T47D (cell line): Measurements from ENCODE around the gene UIMC1.

ENCODE experiments used
- DNase-seq, 2 experiments: peaks; one replicate each; pipeline versions ENCODE4 v3.0.0 to v3.0.0-alpha.2; 2011 to 2012; ENCODE audit warnings: low read depth in 1 of 2, low spot score in 1 of 2
- JUND ChIP-seq: IDR thresholded peaks from 2 replicates; pipeline ENCODE4 v1.6.1; 2012; ENCODE audit warnings: low read depth
- in situ Hi-C: cut with HindIII; loops from 2 replicates; pipeline ENCODE4 v1.10.0; 2016; ENCODE audit warnings: low sequenced_read_pairs, low pct_unique_long_range_greater_than_20kb

UIMC1 gene

DNA sequence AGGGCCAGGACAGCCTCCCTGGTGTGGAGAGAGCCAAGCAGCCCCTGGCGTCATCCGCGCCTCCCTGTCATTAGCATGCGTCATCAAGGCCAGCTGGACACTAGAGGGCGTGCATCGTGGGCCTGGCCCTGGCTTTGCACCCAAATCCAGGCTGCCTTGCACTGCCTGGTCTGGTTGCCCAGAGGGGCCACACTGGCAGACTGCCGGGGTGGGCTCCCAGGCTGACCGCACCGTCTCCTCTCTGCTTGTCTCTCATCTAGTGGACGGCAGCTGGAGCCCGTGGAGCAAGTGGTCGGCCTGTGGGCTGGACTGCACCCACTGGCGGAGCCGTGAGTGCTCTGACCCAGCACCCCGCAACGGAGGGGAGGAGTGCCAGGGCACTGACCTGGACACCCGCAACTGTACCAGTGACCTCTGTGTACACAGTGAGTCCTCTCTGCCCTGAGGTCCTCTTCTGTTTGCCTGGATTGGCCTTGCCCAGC is 136.4 kb downstream of the UIMC1 start:
- DNase-seq: peak; percentile 54 to 65
- no peak for TF ChIP-seq JUND
- in situ Hi-C loops: no loop called here

DNA sequence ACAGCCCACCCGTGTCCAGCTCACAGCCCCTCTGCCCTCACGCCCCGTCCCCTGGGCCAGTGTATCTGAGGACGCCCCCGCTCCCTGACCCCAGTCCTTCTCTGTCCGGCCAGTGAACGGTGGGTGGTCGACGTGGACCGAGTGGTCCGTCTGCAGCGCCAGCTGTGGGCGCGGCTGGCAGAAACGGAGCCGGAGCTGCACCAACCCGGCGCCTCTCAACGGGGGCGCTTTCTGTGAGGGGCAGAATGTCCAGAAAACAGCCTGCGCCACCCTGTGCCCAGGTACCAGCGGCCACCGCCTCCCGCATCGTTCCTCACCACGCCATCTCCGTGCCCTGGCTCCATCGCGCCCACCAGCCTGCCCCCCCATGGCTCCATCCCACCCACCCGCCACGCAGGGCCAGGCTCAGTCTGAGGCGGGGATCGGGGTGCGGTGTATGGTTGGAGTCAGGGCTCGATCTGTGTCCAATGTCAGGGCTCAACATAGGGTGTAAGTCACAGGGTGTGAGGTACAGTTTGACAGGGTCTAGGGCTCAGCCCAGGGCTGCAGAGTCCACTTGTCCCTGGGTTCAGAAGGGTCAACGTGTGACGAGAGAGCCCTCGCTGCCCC is 137.0 kb downstream of the UIMC1 start:
- in situ Hi-C loops: no loop called here
- no peak for TF ChIP-seq JUND
- no peak for DNase-seq

DNA sequence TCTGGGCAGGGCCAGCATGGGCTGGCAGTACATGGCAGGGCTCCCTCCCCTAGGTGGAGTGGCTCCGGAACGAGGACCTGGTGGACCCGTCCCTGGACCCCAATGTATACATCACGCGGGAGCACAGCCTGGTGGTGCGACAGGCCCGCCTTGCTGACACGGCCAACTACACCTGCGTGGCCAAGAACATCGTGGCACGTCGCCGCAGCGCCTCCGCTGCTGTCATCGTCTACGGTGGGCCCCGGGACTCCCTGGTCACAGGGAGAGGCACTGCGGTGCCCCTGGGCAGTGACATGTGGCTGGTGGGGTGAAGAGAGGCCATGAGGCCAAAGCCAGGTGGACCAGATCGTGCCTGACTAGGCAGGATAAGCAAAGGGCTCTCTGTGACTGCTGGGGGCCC is 137.8 kb downstream of the UIMC1 start:
- DNase-seq: no peak
- in situ Hi-C loops: no loop called here
- no peak for TF ChIP-seq JUND

DNA sequence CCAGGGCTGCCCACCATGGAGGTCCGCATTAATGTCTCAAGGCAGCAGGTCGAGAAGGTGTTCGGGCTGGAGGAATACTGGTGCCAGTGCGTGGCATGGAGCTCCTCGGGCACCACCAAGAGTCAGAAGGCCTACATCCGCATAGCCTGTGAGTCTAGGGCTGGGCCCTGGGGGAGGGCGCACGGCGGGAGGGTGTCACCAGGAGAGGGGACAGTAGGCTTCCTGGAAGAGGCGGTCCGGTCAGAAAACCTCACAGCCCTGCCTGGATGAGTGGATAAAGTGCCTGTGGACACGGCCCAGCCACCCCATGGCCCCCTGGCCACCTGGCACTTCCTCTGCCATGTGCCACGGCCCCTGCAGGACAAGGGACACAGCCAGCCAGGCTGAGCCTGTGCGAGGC is 138.5 kb downstream of the UIMC1 start:
- TF ChIP-seq JUND: no peak
- in situ Hi-C loops: no loop called here
- DNase-seq: no peak

DNA sequence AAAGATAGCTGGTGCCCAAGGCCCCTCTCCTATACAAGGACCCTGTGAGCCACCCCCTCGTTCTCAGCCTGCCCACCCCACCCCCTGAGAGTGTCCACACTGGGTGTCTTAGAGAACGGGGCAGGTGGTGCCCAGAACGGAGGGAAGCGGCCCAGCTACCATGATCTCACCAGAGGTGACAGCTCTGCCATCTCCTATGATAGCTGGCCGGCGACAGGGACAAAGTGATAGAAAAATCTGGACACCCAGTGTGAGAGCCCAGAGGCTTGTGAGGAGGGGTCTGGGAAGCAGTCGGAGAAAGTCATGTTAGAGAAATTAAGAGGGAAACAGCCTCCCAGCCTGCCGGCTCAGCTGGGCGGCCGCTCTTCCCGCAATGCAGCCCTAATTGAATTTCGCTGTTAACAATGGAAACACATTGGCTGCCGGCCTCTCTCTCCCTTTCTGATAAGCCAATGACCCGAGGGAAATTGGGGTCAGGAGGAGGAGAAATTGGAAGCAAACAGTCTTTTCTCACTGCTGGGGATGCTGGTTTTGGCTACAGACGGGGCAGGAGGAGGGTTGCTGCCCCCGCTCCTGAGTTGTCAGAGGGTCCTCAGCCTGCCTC is 139.8 kb downstream of the UIMC1 start:
- TF ChIP-seq JUND: no peak
- in situ Hi-C loops: no loop called here
- DNase-seq: no peak

DNA sequence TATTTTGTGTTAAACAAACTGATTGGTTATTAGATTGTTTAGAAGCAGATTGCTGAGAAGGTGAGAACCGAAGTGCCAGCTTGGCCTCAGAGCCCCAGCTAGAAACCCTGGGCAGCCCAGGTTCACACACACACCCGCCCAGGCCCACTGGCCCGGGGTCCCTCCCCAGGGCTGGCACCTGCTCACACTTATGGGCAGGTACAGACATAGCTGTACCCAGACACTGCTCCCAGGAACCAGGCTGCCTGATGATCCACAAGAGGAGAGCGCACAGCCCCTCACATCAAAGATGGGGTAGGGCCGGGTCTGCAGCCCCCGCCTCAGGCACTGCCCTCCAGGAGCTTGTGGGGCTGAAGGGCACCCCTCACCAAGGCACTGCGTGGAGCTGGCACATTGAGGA is 140.6 kb downstream of the UIMC1 start:
- no peak for DNase-seq
- no peak for TF ChIP-seq JUND
- in situ Hi-C loops: no loop called here

DNA sequence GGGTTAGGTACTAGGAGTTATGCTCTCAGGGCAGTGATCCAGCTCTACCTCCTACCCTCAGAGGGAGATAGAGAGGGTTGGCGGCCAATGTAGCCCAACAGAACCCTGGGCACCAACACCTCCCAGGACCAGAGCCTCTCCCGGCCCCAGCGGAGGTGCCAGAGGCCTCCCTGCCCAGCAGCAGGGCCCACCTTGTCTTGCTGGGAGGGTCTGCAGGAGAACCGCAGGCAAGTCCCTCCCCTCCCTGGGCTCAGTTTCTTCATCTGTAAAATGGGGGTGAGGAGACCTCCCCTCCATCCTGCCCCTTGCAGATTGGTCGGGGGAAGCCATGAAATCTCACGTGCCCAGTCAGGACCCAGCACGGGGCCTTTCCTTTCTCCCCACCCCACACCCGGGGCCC is 141.8 kb downstream of the UIMC1 start:
- in situ Hi-C loops: no loop called here

DNA sequence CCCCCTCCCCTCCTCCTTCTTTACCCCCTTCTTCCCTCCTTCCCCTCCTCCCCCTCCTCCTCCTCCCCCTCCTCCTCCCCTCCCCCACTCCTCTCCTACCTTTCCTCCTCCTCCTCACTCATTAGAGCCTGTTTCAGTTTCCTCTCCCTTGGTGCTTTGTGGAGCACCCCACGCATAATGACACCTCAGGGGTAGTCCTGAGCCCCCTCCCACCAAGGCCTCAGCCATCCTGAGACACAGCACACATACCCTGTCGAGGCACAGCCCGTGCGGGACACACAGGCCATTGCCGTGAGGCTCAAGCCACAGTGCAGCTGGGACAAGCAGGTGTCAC is 142.8 kb downstream of the UIMC1 start:
- no peak for DNase-seq
- TF ChIP-seq JUND: no peak
- in situ Hi-C loops: no loop called here

More for the DNA sequence above, 141.8 kb downstream of the UIMC1 start:
- DNase-seq: no peak
- no peak for TF ChIP-seq JUND

DNA sequence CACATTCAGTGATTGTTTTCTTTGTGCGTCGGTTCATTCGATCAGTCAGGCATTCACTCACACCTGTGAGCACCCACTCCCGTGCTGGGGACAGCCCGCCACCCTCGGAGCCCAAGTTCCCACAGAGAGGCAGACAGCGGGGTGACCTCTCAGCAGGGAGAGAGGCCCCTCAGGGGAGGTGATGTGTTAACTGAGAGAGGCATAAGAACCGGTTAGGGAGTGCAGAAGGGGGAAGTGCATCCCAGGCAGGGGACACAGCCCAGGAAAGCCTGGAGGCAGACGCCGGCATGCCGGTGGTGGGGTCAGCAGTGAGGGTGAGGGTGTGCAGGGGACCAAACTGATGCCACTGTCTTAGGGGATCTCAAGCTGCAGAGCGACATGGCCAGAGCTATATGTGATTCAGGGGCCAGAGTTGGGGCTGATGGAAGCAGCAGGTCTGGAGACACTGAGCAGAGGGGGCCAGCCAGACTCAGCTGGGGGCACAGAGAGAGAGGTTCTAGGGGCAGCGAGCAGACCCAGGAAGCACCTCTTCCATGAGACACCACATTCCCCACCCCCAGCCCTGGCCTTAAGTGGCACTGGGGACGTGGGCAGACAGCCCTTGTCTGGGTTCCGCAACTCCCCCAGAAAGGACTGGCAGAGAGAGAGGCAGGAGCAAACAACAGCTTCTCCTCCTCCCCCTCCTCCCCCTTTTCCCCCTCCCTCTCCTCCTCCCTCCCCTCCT is 143.4 kb downstream of the UIMC1 start:
- DNase-seq: peak in 1 of 2 experiments; percentile 36
- in situ Hi-C loops: no loop called here
- no peak for TF ChIP-seq JUND

DNA sequence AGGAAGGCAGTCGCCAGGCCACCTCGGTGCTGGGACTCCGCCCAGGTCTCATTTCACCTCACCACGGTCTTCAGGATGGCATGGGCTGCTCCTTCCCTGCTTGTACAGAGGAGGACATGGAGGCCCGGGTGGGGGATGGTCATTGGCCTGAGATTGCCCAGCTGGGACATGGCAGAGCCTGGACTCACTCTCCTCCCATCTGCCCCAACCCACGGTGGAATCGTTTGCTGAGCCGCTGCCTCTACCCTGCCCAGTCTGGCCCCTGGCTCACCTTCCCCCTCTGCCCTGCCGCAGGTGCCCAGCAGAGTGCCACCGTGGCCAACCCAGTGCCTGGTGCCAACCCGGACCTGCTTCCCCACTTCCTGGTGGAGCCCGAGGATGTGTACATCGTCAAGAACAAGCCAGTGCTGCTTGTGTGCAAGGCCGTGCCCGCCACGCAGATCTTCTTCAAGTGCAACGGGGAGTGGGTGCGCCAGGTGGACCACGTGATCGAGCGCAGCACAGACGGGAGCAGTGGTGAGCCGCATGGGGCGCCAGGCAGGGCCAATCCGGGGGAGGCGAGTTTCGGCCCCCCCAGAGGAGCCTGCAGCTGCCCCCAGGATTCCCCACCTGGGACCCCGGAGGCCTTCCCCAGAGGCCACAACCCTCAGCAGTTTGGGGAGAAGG is 144.1 kb downstream of the UIMC1 start:
- DNase-seq: peak; percentile 62 to 76
- in situ Hi-C loops: no loop called here
- no peak for TF ChIP-seq JUND

DNA sequence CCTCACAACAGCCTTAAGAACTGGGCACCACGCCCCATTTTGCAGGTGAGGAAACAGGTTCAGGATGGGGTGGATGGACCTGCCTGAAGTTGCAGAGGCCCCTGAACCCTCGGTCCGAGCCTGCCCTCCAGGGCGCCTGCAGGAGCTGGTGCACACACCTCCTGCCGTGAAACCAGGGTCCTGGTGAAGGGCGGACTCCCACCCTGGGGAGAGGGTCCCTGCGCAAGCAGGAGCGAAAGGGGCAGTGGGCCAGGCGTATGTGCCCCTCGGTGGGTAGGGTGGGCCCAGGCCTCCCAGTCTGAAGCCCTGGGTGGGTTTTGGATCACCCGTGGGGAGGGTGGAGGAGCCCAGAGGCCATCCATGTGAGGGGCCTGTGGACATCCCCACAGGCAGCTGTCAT is 145.3 kb downstream of the UIMC1 start:
- no peak for TF ChIP-seq JUND
- in situ Hi-C loops: no loop called here

DNA sequence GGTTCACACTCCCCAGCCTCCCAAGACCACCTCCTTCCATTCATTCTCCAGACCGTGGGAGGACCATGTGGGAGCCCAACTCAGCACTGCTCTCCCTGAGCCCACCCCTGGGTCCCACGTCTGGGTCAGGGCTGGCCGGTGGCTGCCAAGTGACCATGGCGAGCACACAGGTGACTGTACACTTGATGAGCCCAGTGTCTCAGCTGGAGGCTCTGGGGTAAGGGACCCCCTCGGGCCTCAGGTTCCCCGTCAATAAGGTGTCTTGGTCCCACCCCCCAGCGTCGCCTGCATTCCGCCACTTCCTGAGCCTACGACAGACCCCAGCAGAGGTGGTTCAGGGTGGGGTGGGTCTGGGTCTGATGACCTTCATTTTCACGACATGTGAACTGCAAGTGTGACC is 146.2 kb downstream of the UIMC1 start:
- TF ChIP-seq JUND: no peak
- no peak for DNase-seq
- in situ Hi-C loops: no loop called here

More for the DNA sequence above, 145.3 kb downstream of the UIMC1 start:
- no peak for DNase-seq

DNA sequence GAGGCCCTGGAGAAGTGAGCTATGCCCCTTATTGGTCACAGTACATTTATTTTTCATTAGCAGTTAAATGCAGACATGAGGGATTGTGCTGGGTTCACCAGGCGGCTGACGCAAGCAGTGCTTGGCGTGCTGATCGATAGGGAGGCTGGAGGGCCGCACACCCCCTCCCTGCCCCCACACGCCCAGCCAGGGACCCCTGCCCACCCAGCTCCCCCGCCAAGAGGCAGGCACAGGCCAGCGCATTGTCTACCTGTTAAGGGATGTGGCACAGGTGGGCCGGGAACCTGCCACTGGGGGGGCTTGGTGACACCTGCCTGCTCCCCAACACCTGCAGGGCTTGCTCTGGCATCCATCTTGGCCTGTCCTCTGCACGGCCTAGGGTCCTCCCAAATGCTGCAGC is 146.7 kb downstream of the UIMC1 start:
- DNase-seq: no peak
- TF ChIP-seq JUND: no peak
- in situ Hi-C loops: no loop called here
